ENCODE data around the gene PFKL.
"Not testable (repeated sequence)": the region's sequence is repeated elsewhere in the genome, so short reads cannot be mapped to it uniquely, and the experiment has no call there.

Gene PFKL

DNA sequence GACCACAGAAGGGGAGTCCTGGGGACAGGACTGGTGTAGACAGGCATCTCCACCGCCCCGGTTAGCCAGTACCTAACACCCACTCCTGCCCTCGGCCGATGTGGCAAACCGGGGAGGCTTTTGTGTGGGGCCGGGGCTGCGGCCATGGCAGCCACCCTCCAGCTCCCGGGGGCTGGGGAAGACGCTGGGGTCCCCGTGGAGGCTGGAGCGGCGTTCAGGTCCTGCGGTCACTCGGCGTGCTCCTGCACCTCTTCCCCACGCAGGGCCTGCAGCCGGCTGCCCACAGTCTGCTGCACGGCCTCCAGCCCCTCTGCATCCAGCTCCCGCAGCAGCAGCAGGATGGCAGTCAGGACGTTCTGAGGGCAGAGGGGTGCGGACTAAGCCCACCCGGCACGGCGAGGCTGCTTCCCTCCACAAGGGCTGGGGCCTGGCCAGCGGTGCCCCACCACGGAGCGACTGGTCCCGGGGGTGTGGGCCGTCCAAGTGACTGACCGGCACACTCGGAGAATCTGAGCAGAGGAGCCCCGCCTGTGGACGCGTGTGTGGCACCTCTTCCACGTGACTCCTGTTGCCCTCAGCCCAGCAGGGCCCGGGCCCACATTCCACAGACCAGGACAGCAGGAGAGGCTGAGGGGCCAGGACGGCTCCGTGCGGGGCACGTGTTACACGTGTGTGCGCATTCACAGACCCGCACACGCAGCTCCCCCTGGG lies 30.3 kb downstream of the PFKL start:
- DNase-seq = no peak

- DNase-seq = no peak
These were observed 30.8 kb downstream of the PFKL start for GRCh38 chr21:44330698-44331097.

GRCh38 chr21:44331209-44331608 lies 31.4 kb downstream of the PFKL start:
- DNase-seq = no peak

DNA sequence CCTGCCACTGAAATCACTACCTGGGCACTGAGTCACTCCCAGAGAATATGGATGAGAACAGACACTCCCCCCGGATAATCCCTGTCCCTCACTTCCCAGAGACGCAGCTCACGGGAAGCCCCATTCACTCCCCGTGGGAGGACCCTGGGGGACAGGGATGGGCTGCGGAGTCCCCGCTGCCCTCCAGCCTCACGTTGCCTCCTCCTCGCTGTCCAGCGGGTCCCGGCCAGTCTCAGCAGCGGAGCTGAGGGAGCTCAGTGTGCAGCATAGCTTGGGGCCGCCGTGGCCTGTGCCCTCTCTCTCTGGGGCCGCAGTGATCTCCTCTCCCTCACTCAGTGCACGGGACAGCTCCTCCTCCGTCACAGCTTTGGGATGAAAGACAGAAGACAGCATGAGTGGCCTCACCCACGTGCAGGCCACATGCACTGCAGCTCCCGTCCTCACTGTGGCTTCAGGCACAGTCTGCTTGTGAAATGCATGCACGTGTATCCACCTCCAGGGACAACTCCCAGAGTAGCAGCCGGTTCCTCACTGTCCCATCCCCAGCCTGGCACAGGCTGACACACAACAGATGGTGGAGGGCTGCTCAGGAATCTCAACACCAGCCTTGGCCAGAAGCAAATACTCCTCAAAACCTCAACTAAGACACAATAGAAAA lies 31.9 kb downstream of the PFKL start:
- DNase-seq = peak; percentile 38 to 78

GRCh38 chr21:44332383-44332782 lies 32.5 kb downstream of the PFKL start:
- DNase-seq = no peak

GRCh38 chr21:44332965-44333364 lies 33.1 kb downstream of the PFKL start:
- no peak for DNase-seq

DNA sequence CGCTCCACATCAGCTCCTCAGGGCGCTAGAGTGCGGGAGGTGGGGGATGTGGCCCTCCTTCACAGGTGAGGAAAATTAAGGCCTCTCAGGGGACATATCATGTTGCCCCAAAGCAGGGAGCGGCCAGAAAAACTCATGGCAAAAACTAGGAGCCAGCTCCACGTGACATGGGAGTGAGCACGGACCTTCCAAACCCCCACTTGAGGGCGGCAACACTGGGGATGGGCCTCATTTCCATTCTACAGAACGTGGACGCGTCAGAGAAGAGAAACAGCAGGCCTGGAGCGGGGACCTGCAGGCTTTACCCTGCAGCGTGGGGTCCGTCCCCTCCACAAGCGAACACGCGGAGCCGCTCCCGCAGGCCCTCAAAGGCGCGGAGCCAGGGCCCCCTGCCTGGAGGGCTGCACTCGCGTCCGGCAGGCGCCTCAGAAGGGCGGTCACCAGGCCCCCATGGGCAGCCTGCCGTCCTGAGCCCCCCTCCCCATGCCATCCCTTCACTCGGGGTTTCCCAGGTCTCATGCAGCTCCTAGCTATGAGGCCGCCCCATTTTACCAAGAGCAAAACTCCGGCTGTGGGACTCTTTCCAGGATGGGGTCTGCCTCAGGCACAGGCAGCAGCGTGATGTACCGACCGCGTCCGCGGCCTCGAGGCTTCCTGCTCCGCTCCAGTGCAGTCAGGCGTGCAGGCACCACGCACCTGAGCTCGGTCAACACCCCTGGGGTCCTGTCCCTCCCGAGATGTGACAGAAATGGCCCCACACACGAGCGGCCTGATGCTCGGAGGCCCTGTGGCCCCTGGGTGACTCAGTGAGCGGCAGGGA lies 33.9 kb downstream of the PFKL start:
- no peak for DNase-seq

DNA sequence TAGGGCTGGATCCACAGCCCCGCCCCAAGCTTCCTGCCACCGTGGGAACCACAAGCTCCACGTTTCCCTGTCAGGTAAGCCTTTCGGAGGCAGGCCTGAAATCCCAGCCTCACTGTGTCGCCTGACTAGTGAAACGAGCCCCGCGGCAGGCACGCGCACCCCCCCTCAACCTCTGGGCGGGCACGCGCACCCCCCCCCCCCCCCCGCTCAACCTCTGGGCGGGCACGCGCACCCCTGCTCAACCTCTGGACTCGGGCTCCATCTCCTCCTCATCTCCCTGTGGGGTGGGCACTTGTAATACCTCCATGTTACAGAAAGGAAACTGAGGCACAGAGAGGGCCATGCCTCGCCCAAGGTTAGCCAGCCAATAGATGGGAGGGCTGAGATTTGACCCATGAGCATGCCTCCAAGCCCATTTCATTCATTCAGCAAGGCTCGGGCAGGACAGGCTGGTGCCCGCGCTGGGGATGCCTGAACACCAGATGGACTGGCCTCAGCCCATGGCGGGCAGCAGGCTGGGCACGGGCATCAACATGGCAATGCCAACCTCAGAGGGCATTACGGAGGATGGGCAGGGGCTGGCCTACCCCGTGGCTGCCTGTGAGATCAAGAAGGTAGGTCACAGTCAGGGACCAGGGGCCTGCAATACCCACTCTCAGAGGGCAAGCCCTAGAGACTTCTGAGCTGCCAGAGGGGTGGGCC lies 34.6 kb downstream of the PFKL start:
- DNase-seq = no peak

GRCh38 chr21:44335266-44336059 lies 35.6 kb downstream of the PFKL start:
- no peak for DNase-seq

GRCh38 chr21:44337449-44337848 lies 37.6 kb downstream of the PFKL start:
- no peak for DNase-seq

- DNase-seq = peak; percentile 25 to 54
These were observed 38.4 kb downstream of the PFKL start for GRCh38 chr21:44337941-44338895.

DNA sequence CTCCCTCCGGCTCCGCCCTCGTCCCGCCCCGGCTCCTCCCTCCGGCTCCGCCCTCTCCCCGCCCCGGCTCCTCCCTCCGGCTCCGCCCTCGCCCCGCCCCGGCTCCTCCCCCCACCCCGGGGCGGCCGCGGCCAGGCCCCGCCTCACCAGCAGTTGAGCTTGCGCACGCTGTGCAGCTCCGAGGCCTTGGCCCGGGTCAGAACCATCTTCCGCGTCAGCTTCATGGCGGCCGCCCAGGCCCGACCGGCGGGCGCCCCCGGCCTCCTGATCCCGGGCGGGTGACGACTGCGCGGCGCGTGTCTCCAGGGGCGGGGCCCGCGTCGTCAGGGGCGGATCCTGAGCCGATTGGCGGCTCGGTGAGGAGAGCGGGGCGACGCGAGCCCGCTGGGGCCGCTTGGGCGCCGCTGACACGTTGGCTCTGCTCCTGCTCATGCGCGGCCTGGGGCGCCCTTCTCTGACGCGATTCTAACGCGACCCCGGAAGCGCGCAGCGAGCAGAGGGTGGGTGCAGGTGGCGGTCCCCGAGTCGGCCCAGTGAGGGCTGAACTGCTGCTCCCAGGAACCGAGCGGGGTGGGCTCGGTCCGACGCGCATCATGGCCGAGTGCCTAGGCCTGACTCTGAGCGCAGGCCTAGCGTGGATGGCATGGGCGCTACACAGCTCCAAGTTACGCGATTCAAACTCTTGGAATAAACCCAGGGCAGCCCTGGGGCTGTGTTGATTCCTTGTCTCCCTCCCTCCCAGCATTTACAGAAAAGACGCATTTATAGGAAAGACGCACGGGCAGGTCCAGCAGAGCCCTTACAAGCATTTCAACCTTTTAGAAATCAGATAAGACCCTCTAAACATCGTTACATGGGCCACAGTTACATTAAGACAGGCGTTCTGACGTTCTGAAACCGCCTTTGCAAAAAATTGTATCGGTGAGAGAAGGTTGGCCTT lies 39.4 kb downstream of the PFKL start, which contains the start of gene CFAP410:
CFAP410 (minus strand) TSS at position 420 of the 940 bp plus-strand sequence; CDS start at position 224, 196 bp downstream.
- peak; percentile 91 to 92 for DNase-seq

GRCh38 chr21:44341726-44342458 lies 42.0 kb downstream of the PFKL start:
- not testable (repeated sequence) for DNase-seq

- not testable (repeated sequence) for DNase-seq
These were observed 43.1 kb downstream of the PFKL start for GRCh38 chr21:44342981-44343380.

GRCh38 chr21:44344541-44345183 lies 44.8 kb downstream of the PFKL start:
- no peak for DNase-seq

DNA sequence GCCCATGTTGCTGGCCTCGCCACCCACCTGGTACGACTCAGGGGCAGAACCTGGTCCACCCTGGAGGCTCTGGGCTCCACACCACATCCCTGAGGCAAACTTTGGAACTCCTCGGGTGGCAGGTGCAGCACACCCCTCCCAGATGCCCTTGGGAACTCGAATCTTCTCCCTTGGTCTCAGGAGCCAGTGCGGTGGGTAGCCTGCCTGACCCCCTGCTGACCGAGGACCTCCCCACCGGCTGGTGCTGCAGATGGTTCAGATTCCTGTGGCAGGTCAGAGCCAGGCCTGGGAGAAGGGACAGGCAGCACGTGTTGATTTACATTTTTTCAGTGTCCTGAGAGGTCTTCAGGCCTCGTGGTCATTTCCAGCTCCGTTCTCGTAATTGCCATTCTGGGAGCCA lies 45.6 kb downstream of the PFKL start:
- DNase-seq = peak in 1 of 2 experiments; percentile 57

GRCh38 chr21:44347911-44348451 lies 48.1 kb downstream of the PFKL start:
- DNase-seq = no peak

GRCh38 chr21:44348861-44349260 lies 49.0 kb downstream of the PFKL start:
- no peak for DNase-seq

Data from NCI-H524 (cell line).